Skeletal muscle satellite cell (primary cell): ENCODE measurements around the gene TXNRD1.

Experiments used
- H3K27me3 ChIP-seq: 2 replicates; pipeline ENCODE4 v1.7.0; 2013; ENCODE audit warnings: low read length; ENCODE audit not compliant: control insufficient read depth, insufficient read depth
- H3K36me3 ChIP-seq: 2 replicates; pipeline ENCODE4 v1.7.0; 2013; ENCODE audit warnings: mild to moderate bottlenecking, control low read depth, low read length; ENCODE audit not compliant: insufficient read depth
- H3K4me1 ChIP-seq: 2 replicates; pipeline ENCODE4 v1.7.0; 2013; ENCODE audit warnings: low read length; ENCODE audit not compliant: control insufficient read depth, insufficient read depth
- H3K4me2 ChIP-seq: 2 replicates; pipeline ENCODE4 v1.7.0; 2013; ENCODE audit warnings: mild to moderate bottlenecking, low read length
- H3K4me3 ChIP-seq: 2 replicates; pipeline ENCODE4 v1.7.0; 2013; ENCODE audit warnings: low read length
- H3K9ac ChIP-seq: 2 replicates; pipeline ENCODE4 v1.7.0; 2013; ENCODE audit warnings: mild to moderate bottlenecking, low read depth, low read length, moderate library complexity
- H3K9me3 ChIP-seq: replicated peaks from 2 replicates; pipeline ENCODE4 v1.7.0; 2013; ENCODE audit warnings: mild to moderate bottlenecking, control low read depth, low read length

Gene TXNRD1

DNA sequence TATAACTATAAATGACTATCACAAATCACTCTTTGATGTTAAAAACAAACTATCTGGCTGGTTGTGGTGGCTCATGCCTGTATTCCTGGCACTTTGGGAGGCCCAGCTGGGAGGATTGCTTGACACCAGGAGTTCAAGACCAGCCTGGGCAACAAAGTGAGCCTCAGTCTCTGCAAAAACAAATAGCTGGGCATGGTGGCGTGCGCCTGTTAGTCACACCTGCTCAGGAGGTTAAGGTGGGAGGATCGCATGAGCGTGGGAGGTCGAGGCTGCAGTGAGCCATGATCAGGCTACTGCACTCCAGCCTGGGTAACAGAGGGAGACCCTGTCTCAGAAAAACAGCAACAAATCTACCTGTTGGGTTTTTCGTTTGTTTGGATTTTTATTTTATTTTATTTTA, 5.4 kb downstream of the TXNRD1 start:
- Histone ChIP-seq H3K9ac (no peak overlapping the region), H3K4me1 (peaks cover 31% of the 10 kb centered on the region), H3K9me3 (no peaks in the 10 kb centered on the region), H3K36me3 (no peaks in the 10 kb centered on the region), H3K27me3 (no peaks in the 10 kb centered on the region), H3K4me2 (no peak overlapping the region), H3K4me3 (no peak overlapping the region)

DNA sequence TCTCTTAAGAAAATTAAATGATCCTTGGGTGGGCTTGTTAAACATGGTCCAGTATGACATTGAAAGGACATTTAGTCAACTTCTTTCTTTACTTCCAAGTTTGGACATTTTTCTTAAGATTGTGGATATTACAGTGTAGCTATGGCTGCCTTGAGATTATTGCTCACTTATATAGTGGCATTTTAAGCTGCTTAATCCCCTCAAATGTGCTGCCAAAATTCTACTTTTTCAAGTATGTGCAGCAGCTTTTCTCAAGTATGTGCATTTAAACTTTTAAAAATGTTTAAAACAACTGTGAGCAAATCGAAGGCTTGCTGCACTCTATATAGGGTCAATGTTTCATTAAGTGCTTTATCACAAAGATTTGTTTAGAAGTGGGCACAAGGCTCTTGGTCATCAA, 7.4 kb downstream of the TXNRD1 start:
- Histone ChIP-seq H3K27me3 (no peaks in the 10 kb centered on the region), H3K4me3 (no peak overlapping the region), H3K4me1 (peaks cover 26% of the 10 kb centered on the region), H3K9me3 (no peaks in the 10 kb centered on the region), H3K9ac (no peak overlapping the region), H3K36me3 (no peaks in the 10 kb centered on the region), H3K4me2 (no peak overlapping the region)

DNA sequence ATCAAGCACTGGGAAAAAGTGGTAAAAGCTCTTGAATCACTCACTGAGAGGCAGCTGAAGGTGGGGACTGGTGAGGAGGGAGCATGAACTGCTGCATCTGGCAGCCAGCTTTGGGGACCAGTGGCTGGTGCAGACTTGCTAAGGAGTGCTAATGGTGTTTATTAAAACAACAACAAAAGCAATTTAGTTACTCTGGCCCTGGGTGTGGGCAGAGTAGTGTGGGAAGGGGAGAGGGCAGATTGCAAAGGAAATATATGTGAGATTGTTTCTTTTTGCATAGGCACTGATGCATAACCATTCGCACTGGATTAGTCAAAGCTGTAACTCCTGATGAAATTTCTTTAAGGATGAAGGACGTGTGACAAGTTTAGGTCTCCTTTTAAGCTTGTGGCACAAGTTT, 8.1 kb downstream of the TXNRD1 start:
- H3K27me3 ChIP-seq = no peaks in the 10 kb centered on the region
- H3K9me3 ChIP-seq = no peaks in the 10 kb centered on the region
- no peak overlapping the region for H3K9ac ChIP-seq
- H3K4me2 ChIP-seq = no peak overlapping the region
- no peaks in the 10 kb centered on the region for H3K36me3 ChIP-seq
- peaks cover 23% of the 10 kb centered on the region for H3K4me1 ChIP-seq
- H3K4me3 ChIP-seq = no peak overlapping the region

DNA sequence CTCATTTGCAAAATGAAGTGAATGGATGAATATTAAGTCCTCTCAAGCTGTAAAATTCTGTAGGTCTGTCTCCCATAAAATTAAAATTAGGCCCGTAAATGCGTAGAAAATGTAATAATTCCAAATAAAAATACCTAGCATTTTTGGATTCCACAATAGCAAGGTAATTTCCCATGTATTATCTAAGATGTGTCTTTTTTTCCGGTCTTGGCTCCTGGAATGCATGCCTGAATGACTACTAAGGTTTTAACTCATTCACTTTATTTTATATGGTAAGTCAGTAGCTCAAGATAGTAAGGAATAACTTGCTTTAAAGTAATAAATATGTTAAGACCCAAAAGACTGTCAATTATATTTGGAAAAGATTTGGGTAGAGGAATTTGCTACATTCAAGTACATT, 11.1 kb downstream of the TXNRD1 start:
- no peak overlapping the region for H3K4me3 ChIP-seq
- no peaks in the 10 kb centered on the region for H3K27me3 ChIP-seq
- H3K36me3 ChIP-seq = no peaks in the 10 kb centered on the region
- peaks cover 5% of the 10 kb centered on the region for H3K4me1 ChIP-seq
- H3K9ac ChIP-seq = no peak overlapping the region
- no peak overlapping the region for H3K4me2 ChIP-seq
- H3K9me3 ChIP-seq = no peaks in the 10 kb centered on the region

DNA sequence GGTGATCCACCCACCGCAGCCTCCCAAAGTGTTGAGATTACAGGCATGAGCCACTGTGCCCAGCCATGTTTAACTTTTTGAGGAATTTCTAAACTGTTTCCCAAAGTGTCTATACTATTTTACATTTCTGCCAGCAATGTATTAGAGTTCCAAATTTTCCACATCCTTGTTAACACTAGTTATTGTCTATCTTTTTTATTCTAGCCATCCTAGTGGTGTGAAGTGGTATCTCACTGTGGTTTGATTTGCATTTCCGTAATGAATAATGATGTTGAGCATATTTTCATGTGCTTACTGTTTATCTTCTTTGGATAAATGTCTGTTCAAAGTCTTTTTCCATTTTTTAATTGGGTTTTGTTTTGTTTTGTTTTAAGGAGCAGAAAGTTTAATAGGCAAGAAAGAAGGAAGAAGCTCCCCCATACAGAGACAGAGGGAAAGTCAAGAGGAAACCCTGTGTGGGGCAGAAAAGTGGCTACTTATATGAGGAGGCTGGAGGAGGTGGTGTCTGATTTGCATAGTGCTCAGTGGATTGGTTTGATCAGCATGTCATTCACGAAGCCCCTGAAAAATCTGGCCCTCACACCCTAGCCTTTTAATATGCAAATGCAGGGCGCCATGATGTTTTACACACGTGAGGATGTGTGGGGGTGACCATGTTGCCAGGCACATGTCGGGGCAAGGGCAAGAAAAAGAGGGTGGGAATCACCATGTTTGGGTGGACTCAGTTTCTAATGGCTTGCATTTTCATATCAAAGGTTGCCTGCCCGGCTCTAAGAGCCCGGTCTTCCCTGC, 14.9 kb downstream of the TXNRD1 start:
- H3K36me3 ChIP-seq = no peaks in the 10 kb centered on the region
- peaks cover 5% of the 10 kb centered on the region for H3K4me1 ChIP-seq
- H3K9ac ChIP-seq = no peak overlapping the region
- no peaks in the 10 kb centered on the region for H3K27me3 ChIP-seq
- H3K4me2 ChIP-seq = no peak overlapping the region
- H3K9me3 ChIP-seq = peaks cover 5% of the 10 kb centered on the region
- no peak overlapping the region for H3K4me3 ChIP-seq

DNA sequence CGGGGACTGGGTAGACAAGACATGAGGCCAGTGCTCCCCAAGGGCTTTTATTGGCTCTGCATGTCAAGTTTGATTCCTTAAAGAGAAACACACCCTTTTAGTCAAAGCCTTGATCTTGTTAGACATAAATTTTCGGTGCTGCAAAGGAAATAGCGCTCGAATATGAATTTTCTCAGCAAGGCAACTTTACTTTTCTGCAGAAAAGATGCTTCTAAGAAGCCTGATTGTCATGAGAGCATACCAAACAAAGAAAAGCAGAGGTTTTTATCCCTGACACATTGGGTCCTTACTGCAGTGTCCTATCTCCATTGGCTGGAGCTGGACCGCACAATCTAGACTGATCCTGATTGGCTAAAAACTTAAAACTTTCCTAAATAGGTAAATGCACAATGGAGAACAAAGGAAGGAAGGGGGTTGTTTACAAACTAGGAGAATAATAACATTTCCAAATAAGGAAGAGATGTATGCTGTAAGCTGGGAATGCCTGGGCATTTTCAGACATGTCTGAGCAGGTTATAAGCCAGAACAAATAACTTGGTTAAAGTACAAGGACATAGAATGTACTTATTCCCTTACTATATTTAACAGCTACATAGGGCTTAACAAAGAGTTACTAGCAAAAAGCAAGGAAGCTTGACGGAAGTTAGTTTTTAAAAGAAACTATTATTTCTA, 17.2 kb downstream of the TXNRD1 start:
- no peak overlapping the region for H3K9ac ChIP-seq
- no peaks in the 10 kb centered on the region for H3K4me1 ChIP-seq
- no peaks in the 10 kb centered on the region for H3K36me3 ChIP-seq
- no peak overlapping the region for H3K4me2 ChIP-seq
- H3K27me3 ChIP-seq = no peaks in the 10 kb centered on the region
- peaks cover 7% of the 10 kb centered on the region for H3K9me3 ChIP-seq
- no peak overlapping the region for H3K4me3 ChIP-seq

DNA sequence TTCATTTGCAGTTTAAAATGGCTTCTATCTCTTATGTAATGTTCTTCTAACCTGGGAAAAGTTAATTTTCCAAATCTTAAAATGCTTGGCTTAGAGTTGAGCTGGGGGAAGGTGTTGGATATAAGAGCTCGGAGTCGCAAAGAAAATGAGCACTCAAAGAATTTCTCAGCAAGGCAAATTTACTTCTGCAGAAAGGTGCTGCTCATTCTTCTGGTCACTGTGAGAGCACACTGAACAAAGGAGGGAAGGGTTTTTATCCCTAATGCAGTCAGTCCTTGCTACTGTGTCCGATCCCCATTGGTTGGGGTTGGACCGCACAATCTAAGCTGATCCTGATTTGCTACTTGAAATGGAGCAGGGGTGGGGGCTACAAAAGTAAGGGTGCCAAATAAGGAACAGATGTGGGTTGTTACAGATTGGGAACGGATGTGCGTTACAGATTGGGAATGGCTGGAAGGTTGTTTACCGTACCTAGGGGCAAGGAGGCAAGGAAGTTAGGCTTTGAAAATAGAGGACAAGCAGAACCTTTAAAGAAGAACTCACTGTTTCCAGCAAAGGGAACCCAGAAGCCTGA, 19.4 kb downstream of the TXNRD1 start:
- peaks cover 7% of the 10 kb centered on the region for H3K9me3 ChIP-seq
- H3K4me2 ChIP-seq = no peak overlapping the region
- H3K36me3 ChIP-seq = no peaks in the 10 kb centered on the region
- H3K4me1 ChIP-seq = no peaks in the 10 kb centered on the region
- H3K4me3 ChIP-seq = no peak overlapping the region
- H3K27me3 ChIP-seq = no peaks in the 10 kb centered on the region
- no peak overlapping the region for H3K9ac ChIP-seq

DNA sequence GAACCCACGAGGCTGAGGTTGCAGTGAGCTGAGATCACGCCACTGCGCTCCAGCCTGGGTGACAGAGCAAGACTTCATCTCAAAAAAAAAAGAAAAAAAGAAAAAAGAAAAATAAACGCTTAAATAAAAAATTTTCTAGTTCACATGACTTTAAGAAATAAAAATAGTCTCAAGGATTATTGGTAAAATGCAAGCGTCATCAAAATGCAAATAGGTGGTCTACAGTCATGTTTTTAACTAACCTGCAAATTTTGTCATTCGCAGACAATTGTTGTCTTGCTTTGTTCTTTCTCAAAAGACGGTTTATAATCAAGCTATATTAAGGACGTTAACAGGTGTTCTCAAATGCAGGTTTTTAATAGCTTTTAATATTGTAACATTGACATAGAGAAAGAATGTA, 22.4 kb downstream of the TXNRD1 start:
- Histone ChIP-seq H3K4me2 (no peak overlapping the region), H3K36me3 (no peaks in the 10 kb centered on the region), H3K4me3 (no peak overlapping the region), H3K9me3 (peaks cover 3% of the 10 kb centered on the region), H3K9ac (no peak overlapping the region), H3K27me3 (no peaks in the 10 kb centered on the region), H3K4me1 (no peaks in the 10 kb centered on the region)

DNA sequence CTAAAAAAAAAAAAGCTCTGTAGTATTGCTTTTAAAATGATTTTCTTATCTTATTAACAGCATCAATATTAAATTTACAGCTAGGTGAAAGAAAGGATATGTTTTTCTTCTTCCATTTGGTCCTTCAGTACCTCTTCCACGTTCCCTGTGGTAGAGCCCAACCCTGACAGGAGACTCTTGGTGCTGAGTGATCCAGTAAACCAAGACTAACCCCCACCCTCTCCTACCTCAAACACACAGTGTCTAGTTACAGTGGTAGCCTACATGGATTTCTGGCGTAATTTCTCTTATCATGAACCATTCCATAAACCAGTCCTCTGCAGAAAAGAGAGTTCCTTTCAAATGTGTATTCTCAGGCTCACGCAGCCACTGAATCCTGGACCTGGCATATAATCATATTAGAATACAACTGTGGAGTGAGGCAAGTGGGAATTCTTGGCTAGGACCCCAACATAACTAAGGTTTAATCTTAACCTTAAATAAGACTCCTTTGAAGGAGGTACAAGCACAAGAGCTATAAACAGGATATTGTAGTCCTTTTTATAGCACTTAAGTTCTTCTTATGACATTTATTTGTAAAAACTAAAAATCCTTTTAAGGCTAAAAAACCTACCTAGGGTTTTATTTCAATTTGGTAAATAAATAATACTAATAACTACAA, 27.1 kb downstream of the TXNRD1 start:
- Histone ChIP-seq H3K4me2 (no peak overlapping the region), H3K4me1 (no peaks in the 10 kb centered on the region), H3K27me3 (no peaks in the 10 kb centered on the region), H3K9me3 (no peaks in the 10 kb centered on the region), H3K4me3 (no peak overlapping the region), H3K36me3 (no peaks in the 10 kb centered on the region), H3K9ac (no peak overlapping the region)

DNA sequence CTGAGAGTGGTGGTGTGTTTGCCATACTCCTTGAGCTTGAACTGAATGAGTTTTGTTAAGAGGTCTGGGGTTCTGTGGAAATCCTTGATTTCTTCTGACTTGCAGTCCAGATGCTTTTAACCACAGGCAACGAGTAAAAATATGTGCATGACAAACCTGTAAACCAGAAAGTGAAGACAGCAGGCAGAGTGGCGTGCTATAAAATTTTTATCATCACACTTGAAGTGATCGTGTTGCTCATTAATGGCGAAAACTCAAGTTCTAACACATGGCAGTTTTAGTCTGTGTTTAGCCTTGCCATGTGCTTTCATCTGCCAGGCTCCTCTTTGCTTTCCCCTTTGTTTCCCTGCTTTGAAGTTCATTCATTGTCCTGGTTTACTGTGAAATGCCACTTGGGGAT, 28.0 kb downstream of the TXNRD1 start:
- Histone ChIP-seq H3K4me1 (no peaks in the 10 kb centered on the region), H3K27me3 (no peaks in the 10 kb centered on the region), H3K4me3 (no peak overlapping the region), H3K4me2 (no peak overlapping the region), H3K9ac (no peak overlapping the region), H3K36me3 (no peaks in the 10 kb centered on the region), H3K9me3 (no peaks in the 10 kb centered on the region)

DNA sequence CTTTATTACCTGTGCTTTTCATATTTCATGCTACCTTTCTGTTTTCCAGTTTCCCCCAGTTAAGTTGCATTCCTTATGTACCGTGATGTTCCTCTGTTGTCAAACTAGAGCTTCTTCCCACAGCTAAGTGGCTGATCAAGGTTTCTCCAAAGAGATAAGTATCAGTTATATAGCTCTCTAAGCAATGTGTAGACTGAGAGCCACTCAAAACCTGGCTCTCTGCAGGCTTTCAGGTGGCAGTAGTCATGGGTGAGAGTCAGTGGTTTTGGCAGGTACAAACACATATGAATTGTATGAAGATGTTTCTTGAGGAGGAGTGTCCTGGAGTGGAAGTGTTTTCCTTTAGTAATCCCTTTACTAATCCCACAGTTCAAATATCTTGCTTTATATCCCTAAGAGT, 28.4 kb downstream of the TXNRD1 start:
- H3K9me3 ChIP-seq = no peaks in the 10 kb centered on the region
- no peaks in the 10 kb centered on the region for H3K27me3 ChIP-seq
- no peak overlapping the region for H3K9ac ChIP-seq
- no peak overlapping the region for H3K4me2 ChIP-seq
- H3K4me1 ChIP-seq = no peaks in the 10 kb centered on the region
- H3K36me3 ChIP-seq = no peaks in the 10 kb centered on the region
- H3K4me3 ChIP-seq = no peak overlapping the region
